ENCODE measurements around the gene BLVRB. TPM values are rescaled to one million over a fixed set of nuclear protein-coding genes. Genes with fewer than 3 reads are reported as not detected.

The BLVRB gene
- total and polyA plus RNA-seq, 9 of the 15 experiments (the other 6 are each of a cell fraction or from before 2014, with no cell fraction given) = 81.1 to 749 (median 331) TPM

- TF ChIP-seq ZNF280A (IDR thresholded peaks at IDR 0.05; ENCODE audit: low read depth, partially characterized antibody) = no peak
- peak; percentile 16 for TF ChIP-seq WHSC1 (IDR thresholded peaks at IDR 0.05; ENCODE audit: low read length)
- no peak for TF ChIP-seq NR4A1 (CRISPR knock-in tag; IDR thresholded peaks at IDR 0.05)
- no peak for TF ChIP-seq NR4A1 (tag; IDR thresholded peaks at IDR 0.05)
- peak; percentile 93 for TF ChIP-seq NKRF (IDR thresholded peaks at IDR 0.05; ENCODE audit: borderline replicate concordance)
- no peak for TF ChIP-seq FUS (optimal IDR thresholded peaks at IDR 0.05; ENCODE audit: low read depth, low read length)
- TF ChIP-seq ZC3H4 (CRISPR knock-in tag; IDR thresholded peaks at IDR 0.05; ENCODE audit: borderline replicate concordance) = 0 out of 2 replicates have a peak, but pooled peaks have one; percentile 50
- no peak for TF ChIP-seq RFX7 (CRISPR knock-in tag; IDR thresholded peaks at IDR 0.05)
- TF ChIP-seq STAT5A (IDR thresholded peaks at IDR 0.05; ENCODE audit: borderline replicate concordance, low read length) = no peak
- TF ChIP-seq DMBX1 (CRISPR knock-in tag; IDR thresholded peaks at IDR 0.05; ENCODE audit: borderline replicate concordance) = no peak
- no peak for TF ChIP-seq TEAD2 (tag; IDR thresholded peaks at IDR 0.05)
- no peak for TF ChIP-seq CCNT2 (IDR thresholded peaks at IDR 0.05; ENCODE audit: borderline replicate concordance, extremely low read depth, insufficient read length, low read depth, low read length)
- peak; percentile 2; the same call in 1 of the 2 replicates for TF ChIP-seq CREM (IDR thresholded peaks at IDR 0.05; ENCODE audit: low read depth)
- no peak for TF ChIP-seq TEAD1 (CRISPR knock-in tag; IDR thresholded peaks at IDR 0.05)
- no peak for TF ChIP-seq PURB (CRISPR knock-in tag; IDR thresholded peaks at IDR 0.05; ENCODE audit: low read depth)
- TF ChIP-seq GATAD2A (IDR thresholded peaks at IDR 0.05) = no peak
- 0 out of 2 replicates have a peak, but pooled peaks have one; percentile 31 for TF ChIP-seq MTA3 (IDR thresholded peaks at IDR 0.05; ENCODE audit: borderline replicate concordance)
- no peak for TF ChIP-seq CTCF (IDR thresholded peaks at IDR 0.05 in 2 of 3, conservative IDR thresholded peaks at IDR 0.05 in 1 of 3; ENCODE audit: insufficient read depth in 2 of 3, low read depth in 1 of 3, low read length in 3 of 3)
- TF ChIP-seq MTA1 (IDR thresholded peaks at IDR 0.05; ENCODE audit: borderline replicate concordance) = peak; percentile 66
- 0 out of 2 replicates have a peak, but pooled peaks have one; percentile 85 for TF ChIP-seq FOXP4 (CRISPR knock-in tag; IDR thresholded peaks at IDR 0.05; ENCODE audit: borderline replicate concordance)
- no peak for TF ChIP-seq ZNF551 (CRISPR knock-in tag; IDR thresholded peaks at IDR 0.05)
Measured at GRCh38 chr19:40466219-40466984, 857 bp upstream of the BLVRB start (continued).

All from K562 (cell line).